ENCODE measurements around the gene MYO18B. TPM values are rescaled to one million over a fixed set of nuclear protein-coding genes. Genes with fewer than 3 reads are reported as not detected.

The MYO18B gene
- total and polyA plus RNA-seq, 2 of the 8 experiments (the other 6 are each of a cell fraction or from before 2014, with no cell fraction given): 0.62 to 0.78 TPM

- ChIA-PET CTCF (ENCODE audit: partially characterized antibody) (interaction anchor here (0.9 to 3.0 kb wide), 3 partner anchors 8 to 14 kb away, joined by 3 to 11 read pairs (median 7); no protein-coding TSS in a partner anchor), POLR2A (ENCODE audit: partially characterized antibody) (no interaction called here)
- Histone ChIP-seq H3K79me2 (ENCODE audit: control insufficient read depth in 1 of 2, insufficient read depth in 2 of 2, low read length in 2 of 2) (no peaks in the 10 kb centered on the region), H3K27ac (ENCODE audit: low read depth, low read length) (no peak overlapping the region), H2BK12ac (ENCODE audit: low read depth, low read length) (no peak overlapping the region), H4K8ac (ENCODE audit: extremely low read depth, insufficient read depth, low read length) (no peak overlapping the region), H2BK120ac (replicated peaks; ENCODE audit: low read depth, low read length) (no peak overlapping the region), H3K4ac (replicated peaks; ENCODE audit: insufficient read length, low read depth, low read length) (no peak overlapping the region), H3K4me1 (replicated peaks in 1 of 4; ENCODE audit: control insufficient read depth in 3 of 4, insufficient read depth in 4 of 4, low read length in 3 of 4) (no peaks in the 10 kb centered on the region), H4K5ac (ENCODE audit: insufficient read length, low read depth, low read length) (no peak overlapping the region), H2BK15ac (ENCODE audit: low read length) (no peak overlapping the region), H2AK5ac (ENCODE audit: low read depth, low read length) (no peak overlapping the region), H2BK5ac (ENCODE audit: low read depth, low read length) (no peak overlapping the region), H3K14ac (ENCODE audit: insufficient read length) (no peak overlapping the region), H3K4me2 (ENCODE audit: insufficient read depth in 1 of 2, low read depth in 2 of 2, low read length in 2 of 2) (no peak overlapping the region), H3K18ac (ENCODE audit: extremely low read depth, low read length) (no peak overlapping the region), H2BK20ac (ENCODE audit: low read length) (peak overlapping the region; percentile 4; the same call in 1 of the 2 replicates), H2AFZ (ENCODE audit: low read length) (0 out of 2 replicates have a peak overlapping the region, but pooled peaks have one; percentile 9), H3K79me1 (ENCODE audit: low read depth, low read length) (no peaks in the 10 kb centered on the region), H3K36me3 (ENCODE audit: control insufficient read depth in 2 of 4, insufficient read depth in 4 of 4, low read length in 3 of 4) (no peaks in the 10 kb centered on the region), H3K56ac (replicated peaks; ENCODE audit: insufficient read length, low read depth, low read length) (no peak overlapping the region), H4K20me1 (replicated peaks in 1 of 2; ENCODE audit: control insufficient read depth in 1 of 2, insufficient read depth in 2 of 2, low read length in 2 of 2) (no peaks in the 10 kb centered on the region), H3K4me3 (ENCODE audit: extremely low read depth in 1 of 4, insufficient read depth in 2 of 4, low read depth in 3 of 4, low read length in 4 of 4) (no peak overlapping the region), H3K9me3 (ENCODE audit: insufficient read depth in 2 of 2, low read depth in 1 of 2, low read length in 1 of 2) (no peaks in the 10 kb centered on the region; a peak in 1 of 4 replicates), H3K23ac (ENCODE audit: insufficient read length) (no peak overlapping the region), H3K23me2 (ENCODE audit: low read depth, low read length) (no peaks in the 10 kb centered on the region), H3K27me3 (replicated peaks in 1 of 4; ENCODE audit: control insufficient read depth in 3 of 4, extremely low read depth in 1 of 4, insufficient read depth in 3 of 4, low read length in 3 of 4) (no peaks in the 10 kb centered on the region), H4K91ac (replicated peaks; ENCODE audit: insufficient read length, low read length) (no peak overlapping the region), H3K9ac (replicated peaks in 1 of 4; ENCODE audit: extremely low read depth in 1 of 4, low read depth in 3 of 4, low read length in 3 of 4) (no peak overlapping the region)
- FAIRE-seq (no peak), DNase-seq (ENCODE audit: low read depth in 1 of 2, low spot score in 2 of 2) (no peak)
- WGBS, 2 experiments (ENCODE audit: extremely low coverage in 1 of 2, insufficient coverage in 1 of 2, insufficient read length in 1 of 2, insufficient replicate concordance in 2 of 2, low coverage in 1 of 2, low lambda C conversion rate in 2 of 2, missing lambda C conversion rate in 1 of 2): 91% methylated on average over 12 of the region's 14 CpGs; no CpG with 5 or more reads in 1 of the 2 experiments
- TF ChIP-seq GTF2F1 (IDR thresholded peaks at IDR 0.05; ENCODE audit: borderline replicate concordance, low read depth, low read length): no peak
- no peak for TF ChIP-seq TCF12 (IDR thresholded peaks at IDR 0.05; ENCODE audit: low read depth, low read length)
- no peak for TF ChIP-seq CEBPB (IDR thresholded peaks at IDR 0.05; ENCODE audit: low read depth, low read length)
- TF ChIP-seq ATF2 (IDR thresholded peaks at IDR 0.05; ENCODE audit: low read length): no peak
- no peak for TF ChIP-seq SAP30 (IDR thresholded peaks at IDR 0.05; ENCODE audit: insufficient read depth, insufficient replicate concordance, low read length)
- no peak for TF ChIP-seq SP1 (IDR thresholded peaks at IDR 0.05; ENCODE audit: low read depth, low read length)
- TF ChIP-seq KDM1A (IDR thresholded peaks at IDR 0.05; ENCODE audit: borderline replicate concordance, low read length): no peak
- no peak for TF ChIP-seq POU5F1 (IDR thresholded peaks at IDR 0.05; ENCODE audit: low read depth, low read length)
- TF ChIP-seq POLR2A (IDR thresholded peaks at IDR 0.05; ENCODE audit: control extremely low read depth in 1 of 2, low read depth in 2 of 2, low read length in 2 of 2): no peak
- no peak for TF ChIP-seq ZNF274 (IDR thresholded peaks at IDR 0.05; ENCODE audit: borderline replicate concordance, extremely low read depth, low read length)
- TF ChIP-seq ASH2L (IDR thresholded peaks at IDR 0.05; ENCODE audit: low read length): no peak
- TF ChIP-seq EP300 (IDR thresholded peaks at IDR 0.05; ENCODE audit: borderline replicate concordance in 1 of 2, low read depth in 2 of 2, low read length in 2 of 2): no peak
- no peak for TF ChIP-seq RAD21 (IDR thresholded peaks at IDR 0.05 in 1 of 2, conservative IDR thresholded peaks at IDR 0.05 in 1 of 2; ENCODE audit: low read depth in 2 of 2, low read length in 2 of 2)
Observed at GRCh38 chr22:25753252-25753651, 11.3 kb downstream of the MYO18B start.
